ENCODE data around the gene LIME1. TPM values are rescaled to one million over a fixed set of nuclear protein-coding genes. Genes with fewer than 3 reads are reported as not detected.

Gene LIME1
- total RNA-seq, 1 experiment from 2014 or later, result 27.4 TPM

GRCh38 chr20:63705232-63706026 is 31.0 kb upstream of the LIME1 start:
- Histone ChIP-seq H3K36me3 (ENCODE audit: control insufficient read depth in 1 of 2, insufficient read depth in 2 of 2, low read length in 2 of 2) (peaks cover 7 to 28% of the 10 kb centered on the region in 2 experiments; a peak in 3 of 4 replicates), H3K27ac (ENCODE audit: low read depth, low read length) (0 out of 2 replicates have a peak overlapping the region, but pooled peaks have one; percentile 95), H3K27me3 (ENCODE audit: insufficient read depth, low read length) (no peaks in the 10 kb centered on the region), H3K4me1 (ENCODE audit: control insufficient read depth in 1 of 2, insufficient read depth in 2 of 2, low read length in 2 of 2) (peaks cover 13 to 46% of the 10 kb centered on the region in 2 experiments), H3K9me2 (ENCODE audit: insufficient read depth) (no peaks in the 10 kb centered on the region), H3K4me2 (ENCODE audit: low read length) (peak overlapping the region; percentile 95), H3K9ac (ENCODE audit: low read length) (0 out of 2 replicates have a peak overlapping the region, but pooled peaks have one; percentile 96), H4K20me1 (ENCODE audit: insufficient read depth) (no peaks in the 10 kb centered on the region), H3K9me3 (ENCODE audit: control insufficient read depth in 1 of 2, insufficient read depth in 1 of 2, low read depth in 1 of 2, low read length in 2 of 2) (no peaks in the 10 kb centered on the region), H3K4me3 (replicated peaks in 1 of 2; ENCODE audit: low read depth in 1 of 2, low read length in 2 of 2) (no peak overlapping the region), H2AFZ (ENCODE audit: low read depth, low read length, poor library complexity, severe bottlenecking) (no peak overlapping the region), H3K79me2 (ENCODE audit: insufficient read depth, low read length) (peaks cover 52% of the 10 kb centered on the region)
- ChIA-PET RAD21 (ENCODE audit: low non-redundant PET in 1 of 2, low total read pairs in 2 of 2, uncharacterized antibody in 2 of 2, unreplicated experiment in 2 of 2) (no interaction called here), CTCF (no interaction called here), POLR2A (interaction anchor here (1.4 kb wide), 1 partner anchor 31 kb away, joined by 4 read pairs; the partner anchor contains the start of gene LIME1)
- no peak for ATAC-seq
- intact Hi-C loops (cut with micrococcal nuclease), result loop anchor here (1.0 to 10.0 kb wide), 2 partner anchors 159 to 349 kb away; no protein-coding TSS in a partner anchor
- no TSS peak for BruUV-seq (replicated peaks)
- no peak for DNase-seq (ENCODE audit: low read depth, low spot score)
- no peak for TF ChIP-seq FOSL1 (IDR thresholded peaks at IDR 0.05; ENCODE audit: low read depth)
- TF ChIP-seq POLR2AphosphoS5 (IDR thresholded peaks at IDR 0.05; ENCODE audit: low read depth, low read length), result no peak
- no peak for TF ChIP-seq REST (IDR thresholded peaks at IDR 0.05; ENCODE audit: low read depth)
